GM18861 (cell line): ENCODE data around the gene IPO5.

Experiments used
- ATAC-seq: cut with Tn5 transposase; IDR thresholded peaks from one replicate; pipeline ENCODE4 v1.9.1; 2021; ENCODE audit not compliant: unreplicated experiment

IPO5 gene

DNA sequence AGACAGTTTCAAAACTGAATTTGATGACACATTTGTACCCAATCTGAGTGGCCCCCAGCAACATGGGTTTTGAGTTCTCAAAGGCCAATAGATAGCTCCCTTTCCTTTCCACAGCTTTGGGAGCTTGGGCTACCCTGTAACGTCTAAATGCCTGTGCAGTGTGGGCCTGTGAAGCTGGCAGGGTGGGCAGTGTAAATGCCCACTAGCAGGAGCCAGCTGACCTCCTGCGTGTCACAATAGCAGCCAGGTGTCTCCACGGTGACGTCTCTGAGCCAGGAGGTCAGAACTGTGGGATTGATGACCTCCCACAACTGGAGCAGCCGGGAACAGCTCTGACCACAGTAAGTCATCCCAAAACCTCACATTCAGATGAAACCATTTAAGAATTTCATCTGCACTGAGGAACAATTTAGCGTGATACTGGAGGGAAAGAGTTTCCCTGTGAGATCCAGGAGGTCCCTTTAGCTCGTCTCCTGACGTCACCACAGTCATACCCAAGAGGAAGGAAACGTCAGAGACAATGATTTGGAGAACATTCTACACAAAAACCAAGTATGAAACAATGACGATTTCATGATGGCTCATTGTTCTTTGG lies at the start of gene IPO5:
Gene IPO5 (plus strand): TSS at position 300 of the 595 bp plus-strand sequence. CDS start 23,022 bp downstream, outside the sequence.
- ATAC-seq = no peak

DNA sequence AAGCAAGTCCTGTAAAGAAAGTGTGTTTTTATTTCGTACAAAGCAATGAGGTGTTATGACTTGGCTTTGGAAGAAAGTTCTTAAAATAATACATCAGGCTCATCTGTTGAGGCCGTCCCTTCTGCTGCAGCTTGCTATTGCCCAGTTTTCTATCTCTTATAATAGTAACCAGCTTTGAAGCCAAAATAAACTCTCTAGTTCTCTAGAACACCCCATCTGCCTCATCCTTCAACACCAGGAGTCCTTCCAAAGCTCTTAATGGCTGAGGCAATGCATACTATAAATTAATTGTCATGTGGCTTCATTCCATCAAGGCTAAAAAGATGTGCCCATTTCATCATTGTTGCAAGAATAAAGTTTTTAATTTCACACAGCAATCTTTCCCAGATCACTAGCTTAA lies 49.4 kb upstream of the IPO5 start:
- ATAC-seq = no peak

DNA sequence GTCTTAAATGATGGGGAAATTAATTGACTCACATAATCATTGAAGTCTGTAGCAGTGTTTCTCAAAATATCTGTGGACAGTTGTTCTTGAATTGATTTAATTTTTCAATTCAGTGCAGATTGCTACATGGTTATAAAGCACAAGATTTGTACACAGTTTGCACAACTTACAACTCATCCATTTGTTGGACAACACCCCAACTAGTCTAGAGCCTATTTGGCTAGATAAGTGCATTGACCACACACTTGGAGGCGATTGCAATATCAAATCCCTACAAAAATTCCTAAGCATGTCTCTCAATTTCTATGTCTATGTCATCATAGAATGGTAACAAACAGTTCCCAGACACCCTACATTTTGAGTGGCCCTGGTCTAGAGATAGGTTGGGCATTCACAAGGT lies 48.0 kb upstream of the IPO5 start:
- ATAC-seq = no peak

DNA sequence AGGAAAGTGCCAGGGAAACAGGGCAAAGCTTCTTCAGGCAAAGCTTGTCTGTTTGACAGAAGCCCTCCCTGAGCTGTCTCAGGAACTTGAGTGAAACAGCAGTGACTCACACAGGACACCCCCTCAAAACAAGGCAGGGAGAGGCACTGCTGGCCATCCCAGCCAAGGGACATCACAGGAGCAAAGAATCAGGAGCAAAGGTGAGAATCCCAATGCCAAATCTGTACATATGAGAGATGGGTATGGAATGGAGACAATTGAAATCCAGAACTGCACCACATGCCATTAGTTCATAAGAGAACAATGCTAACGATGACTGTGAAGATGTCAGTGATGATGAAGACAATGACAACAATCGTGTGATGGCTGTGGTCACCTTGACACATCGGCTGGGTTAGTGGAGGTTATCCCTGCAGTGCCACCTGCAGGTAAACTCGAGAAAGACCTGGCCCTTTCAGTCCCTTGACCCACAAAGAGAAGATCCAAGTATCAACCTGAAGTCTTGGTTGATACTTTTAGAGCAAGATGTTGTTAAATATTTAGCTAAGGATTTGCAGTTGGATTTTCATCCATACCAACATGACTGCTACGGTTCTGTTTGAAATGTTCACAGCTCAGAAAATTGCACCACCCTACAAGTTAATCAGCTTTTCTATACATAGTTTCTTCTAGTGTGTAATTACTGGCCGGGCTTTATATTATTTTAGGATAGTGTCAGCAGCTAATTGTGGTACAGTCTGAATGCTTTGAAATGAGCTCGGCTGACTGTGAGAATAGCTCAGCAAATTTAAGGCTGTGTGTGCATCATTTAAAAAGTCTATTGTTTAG lies 42.0 kb upstream of the IPO5 start:
- peak; percentile 68 for ATAC-seq

DNA sequence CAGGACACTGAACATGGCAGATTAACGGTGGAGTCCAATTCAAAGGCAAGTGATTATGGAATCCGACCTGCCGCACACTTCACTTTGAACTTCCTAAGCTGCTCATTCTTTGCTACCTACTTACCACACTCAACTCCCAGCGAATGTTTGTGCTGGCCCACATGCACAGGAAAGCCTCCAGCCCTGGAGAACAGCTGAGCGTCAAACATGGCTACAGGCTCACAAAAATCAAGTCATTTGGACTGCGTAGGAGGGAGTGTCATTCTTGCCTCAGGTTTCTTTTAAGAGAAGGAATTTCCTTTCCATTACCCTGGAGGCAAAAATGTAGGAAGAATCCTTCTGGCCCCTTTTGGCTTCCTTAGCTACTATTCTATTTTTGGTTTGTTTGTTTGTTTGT lies 41.3 kb upstream of the IPO5 start:
- no peak for ATAC-seq

DNA sequence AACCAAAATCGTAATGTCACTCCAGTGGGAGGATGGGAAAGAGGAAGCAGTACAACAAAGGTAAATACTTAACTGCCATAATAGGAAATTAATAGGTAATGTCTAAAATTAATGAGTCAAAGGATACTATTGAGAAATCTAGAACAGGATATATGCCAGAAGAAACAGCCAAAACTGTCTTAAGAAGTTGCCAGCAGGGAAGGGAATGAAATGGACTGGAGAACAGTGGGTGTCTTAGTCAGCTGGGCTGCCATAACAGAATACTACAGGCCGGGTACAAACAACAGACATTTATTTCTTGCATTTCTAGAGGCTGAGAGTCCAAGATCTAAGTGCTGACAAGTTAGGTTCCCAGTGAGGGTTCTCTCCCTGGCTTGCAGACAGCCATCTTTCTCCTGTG lies 40.3 kb upstream of the IPO5 start:
- ATAC-seq = no peak

DNA sequence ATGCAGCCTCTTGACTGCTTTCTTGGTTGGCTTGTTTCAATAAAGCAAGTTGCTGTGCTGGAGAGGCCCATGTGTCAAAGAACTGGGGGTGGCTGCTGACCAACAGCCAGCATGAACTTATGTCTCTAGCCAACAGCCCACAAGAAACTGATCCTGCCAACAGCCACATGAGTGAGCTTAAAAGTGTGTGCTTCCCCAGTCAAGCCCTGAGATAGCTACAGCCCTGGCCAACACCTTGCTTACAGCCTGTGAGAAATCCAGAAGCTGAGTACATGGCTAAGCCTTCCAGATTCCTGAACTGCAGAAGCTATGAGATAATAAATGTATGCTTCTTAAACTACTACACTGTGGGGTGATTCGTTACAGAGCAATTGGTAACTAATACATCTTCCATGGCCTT lies 38.9 kb upstream of the IPO5 start:
- no peak for ATAC-seq

DNA sequence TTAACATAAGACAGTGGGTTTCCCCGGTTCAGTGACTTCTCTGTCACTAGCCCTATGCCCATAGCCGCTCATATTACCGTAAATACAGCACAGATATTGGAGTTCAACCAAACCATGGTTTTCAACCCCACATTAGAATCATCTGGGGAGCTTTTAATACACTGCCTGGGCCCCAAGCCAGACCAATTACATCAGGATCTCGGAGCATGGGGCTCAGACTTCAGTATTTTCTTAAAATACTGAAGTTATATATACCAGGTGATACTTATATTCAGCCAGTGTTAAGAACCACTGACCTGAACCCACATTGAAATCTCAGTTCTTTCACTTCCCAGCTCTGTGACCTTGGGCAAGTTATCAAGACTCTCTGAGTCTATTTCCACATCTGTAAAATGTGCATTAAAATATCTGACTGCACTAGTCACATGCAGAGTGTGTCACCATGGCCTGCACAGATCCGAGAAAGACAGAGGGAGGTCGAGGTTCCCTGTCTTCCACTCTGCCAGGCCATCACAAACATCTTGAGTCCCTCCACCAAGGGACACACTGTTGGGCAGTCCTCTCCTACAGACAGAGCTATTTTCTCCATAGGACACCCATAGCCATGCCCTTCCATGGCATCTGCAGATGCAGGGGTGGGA lies 32.2 kb upstream of the IPO5 start:
- no peak for ATAC-seq

DNA sequence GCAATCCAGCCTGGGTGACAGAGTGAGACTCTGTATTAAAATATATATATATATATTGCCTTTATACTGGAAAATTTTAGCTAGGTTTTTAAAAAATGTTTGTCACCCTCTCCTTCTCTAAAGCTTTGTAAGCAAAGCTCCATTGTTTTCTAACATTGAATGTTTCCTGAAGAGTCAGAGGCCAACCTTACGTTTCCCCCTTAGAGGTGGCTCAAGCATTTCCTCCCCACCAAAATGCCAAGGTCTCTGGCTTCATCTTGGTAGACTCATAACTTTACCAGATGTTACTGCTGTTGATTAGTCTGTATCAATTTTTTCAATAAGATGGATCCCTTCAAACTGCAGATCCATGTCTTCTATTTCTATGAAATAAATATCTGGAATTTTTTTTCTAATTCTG lies 25.2 kb upstream of the IPO5 start:
- ATAC-seq = no peak

DNA sequence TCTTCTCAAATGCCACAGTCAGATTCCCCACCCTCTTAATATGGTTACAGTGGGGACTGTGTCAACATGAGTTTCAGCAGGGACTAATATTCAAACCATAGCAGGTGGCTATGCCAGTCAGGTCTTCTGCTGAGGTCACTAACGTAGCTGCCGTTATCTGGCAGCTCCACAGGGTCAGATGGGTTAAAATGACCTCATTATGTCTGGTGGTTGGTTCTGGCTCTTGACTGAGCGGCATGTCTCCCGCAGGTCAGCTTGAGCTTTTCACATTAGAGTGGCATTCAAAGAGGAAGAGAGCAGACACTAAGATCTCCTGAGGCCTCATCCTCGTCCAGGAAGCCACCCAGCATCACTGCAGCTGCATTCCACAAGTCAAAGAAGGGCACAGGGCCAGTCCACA lies 21.4 kb upstream of the IPO5 start:
- no peak for ATAC-seq

DNA sequence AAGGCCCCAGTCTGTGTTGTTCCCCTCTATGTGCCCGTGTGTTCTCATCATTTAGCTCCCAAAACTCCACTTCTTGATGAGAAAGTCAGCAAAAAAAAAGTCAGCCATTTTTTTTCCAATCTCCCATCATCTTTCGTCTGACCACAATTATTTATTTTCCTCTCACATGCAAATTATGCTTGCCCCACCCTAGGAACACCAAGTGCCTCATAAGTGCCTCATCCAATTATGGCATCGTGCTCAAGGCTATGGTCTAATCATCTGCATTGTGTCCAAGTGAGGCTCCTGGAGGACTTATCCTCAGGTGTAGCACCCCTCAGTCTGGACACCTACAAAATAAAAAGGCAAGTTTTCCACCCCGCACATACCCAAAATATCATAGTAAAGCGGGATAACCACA lies 20.8 kb upstream of the IPO5 start:
- no peak for ATAC-seq

DNA sequence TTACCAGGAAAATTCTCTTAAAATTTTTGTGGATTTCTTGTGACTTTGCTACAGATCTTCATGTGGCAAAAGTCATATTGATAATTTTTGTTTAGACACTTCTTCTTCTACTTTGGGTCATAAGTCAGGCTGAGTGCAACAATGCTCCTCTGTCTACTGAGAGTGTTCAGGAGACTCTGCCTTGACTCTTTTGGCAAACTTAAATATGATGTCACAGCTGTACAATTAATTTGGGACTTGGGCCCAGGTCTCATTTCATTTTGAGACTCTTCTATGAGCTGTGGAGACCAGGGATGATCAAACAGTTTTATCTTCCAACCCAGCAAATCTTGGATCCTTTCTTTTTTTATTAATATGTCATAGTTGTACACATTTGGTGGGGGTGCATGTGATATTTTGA lies 19.7 kb upstream of the IPO5 start:
- no peak for ATAC-seq

DNA sequence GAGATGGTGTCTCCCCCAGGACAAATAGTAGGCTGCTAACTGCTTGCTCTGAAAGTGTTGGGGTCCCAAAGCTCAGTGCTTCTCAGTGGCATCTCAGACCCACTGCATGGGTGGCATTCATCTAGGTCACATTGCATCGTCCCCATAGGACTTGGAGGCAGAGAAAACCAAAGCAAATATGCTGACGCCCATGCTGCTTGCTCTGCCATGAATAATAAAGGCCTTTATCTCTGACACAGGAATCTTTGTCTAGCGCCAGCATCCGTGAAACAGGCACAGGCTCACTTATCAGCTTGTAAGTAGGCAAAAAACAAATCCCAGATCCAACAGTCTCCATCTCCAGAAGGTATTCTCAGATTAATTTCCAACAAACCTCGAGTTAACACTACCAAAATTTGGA lies 18.9 kb upstream of the IPO5 start:
- ATAC-seq = no peak

DNA sequence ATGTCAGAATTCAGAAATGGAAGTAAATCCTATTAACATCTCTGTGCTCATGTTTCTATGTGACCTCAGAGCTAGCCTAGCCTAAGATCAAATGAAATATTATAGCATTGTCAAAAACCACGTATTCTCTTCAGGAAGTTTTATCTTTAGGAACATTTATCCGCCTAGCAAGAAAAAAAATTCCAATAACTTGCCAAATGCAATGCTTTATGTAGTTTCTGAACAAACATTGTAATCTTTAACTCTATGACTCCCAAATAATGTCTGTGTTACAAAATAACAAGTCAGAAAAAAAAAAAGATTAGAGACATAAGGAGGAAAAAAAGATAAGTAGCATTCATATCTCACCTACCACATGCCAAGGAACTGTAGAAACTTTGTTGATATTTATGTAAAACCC lies 18.4 kb upstream of the IPO5 start:
- no peak for ATAC-seq

DNA sequence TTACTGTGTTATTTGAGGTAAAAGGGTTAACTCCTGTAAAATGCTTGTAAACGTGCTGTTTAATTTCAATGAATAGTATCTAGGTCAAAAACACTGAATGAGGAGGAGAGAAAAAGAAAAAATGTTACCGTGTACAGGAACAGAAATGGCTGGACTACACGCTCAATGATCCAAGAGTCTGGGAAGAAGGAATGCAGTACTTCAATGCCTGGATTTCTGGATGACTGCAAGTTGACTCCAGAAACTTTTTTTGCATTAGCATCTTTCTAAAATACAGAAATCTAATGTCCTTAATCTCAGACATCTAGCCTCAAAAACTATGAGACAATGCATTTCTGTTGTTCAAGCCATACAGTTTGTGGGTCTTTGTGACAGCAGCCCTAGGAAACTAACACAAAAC lies 17.4 kb upstream of the IPO5 start:
- no peak for ATAC-seq

DNA sequence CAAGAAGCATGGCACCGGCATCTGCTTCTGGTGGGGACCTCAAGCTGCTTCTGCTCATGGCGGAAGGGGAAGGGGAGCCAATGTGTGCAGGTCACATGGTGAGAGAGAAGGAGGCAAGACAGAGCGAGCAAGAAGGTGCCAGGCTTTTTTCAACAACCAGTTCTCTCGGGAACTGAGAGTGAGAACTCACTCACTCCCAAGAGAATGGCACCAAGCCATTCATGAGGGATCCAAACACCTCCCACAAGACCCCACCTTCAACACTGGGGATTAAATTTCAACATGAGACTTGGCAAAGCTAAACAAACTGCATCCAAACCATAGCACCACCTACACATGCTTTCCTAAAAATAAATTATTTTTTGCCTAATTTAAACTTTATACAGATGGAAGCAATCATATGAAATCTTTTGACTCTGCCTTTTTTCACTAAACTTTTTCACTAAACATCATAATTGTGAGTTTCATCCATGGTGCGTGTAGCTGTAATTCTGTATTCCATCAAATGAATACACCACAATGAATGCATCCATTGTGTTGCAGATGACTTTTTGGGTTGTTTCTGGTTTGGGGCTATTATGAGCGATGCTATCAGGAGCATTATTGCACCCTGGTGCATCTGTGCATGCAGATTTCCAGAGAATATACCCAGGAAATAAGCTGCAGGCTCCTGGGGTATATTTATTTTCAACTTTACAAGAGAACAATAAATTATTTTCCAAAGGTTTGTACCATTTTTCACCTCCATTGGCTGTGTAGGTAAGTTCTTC lies 14.6 kb upstream of the IPO5 start:
- no peak for ATAC-seq

DNA sequence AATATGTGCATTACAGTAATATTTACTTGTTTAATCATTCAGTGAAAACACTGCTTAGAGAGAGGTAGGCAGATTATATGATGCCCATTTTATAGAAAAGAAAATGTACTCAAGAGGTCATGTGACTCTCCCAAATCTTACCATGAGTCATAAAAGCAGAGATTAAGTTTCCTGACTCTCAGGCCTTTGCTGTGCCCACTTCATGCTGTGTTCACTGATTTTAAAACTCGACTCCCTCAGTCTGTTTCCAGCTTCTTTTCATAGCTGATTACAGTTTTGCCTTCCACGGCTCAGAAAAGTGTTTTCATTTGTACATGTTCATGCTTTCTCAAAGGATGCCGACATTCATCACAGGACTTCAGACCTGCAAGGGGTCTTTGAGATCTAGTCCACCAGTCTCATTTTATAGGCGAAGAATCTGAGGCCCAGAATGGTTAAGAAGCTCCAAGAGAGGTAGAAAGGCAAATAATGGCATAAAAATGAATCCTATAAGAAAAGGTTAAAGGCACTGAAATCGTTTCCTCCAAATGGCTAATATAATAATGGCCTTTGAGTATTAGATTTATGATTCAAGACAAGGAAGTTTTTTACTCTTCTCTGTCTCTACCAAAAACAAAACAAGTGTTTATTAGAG lies 9.0 kb upstream of the IPO5 start:
- no peak for ATAC-seq

DNA sequence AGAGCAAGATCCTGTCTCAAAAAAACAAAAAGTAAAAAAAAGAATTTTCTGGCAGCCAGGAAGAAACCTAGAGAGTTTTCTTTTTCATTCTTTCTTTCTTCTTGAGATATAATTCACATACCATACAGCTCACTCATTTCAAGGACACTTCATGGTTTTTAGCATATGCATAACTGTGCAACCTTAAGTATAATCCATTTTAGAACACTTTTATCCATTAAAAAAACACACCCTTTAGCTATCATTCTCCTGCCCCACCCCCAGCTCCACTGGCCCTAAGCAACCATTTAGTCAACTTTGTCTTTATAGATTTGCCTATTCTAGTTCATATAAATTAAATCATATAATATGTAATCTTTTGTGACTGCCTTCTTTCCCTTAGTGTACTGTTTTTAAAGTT lies 8.1 kb upstream of the IPO5 start:
- ATAC-seq = no peak

DNA sequence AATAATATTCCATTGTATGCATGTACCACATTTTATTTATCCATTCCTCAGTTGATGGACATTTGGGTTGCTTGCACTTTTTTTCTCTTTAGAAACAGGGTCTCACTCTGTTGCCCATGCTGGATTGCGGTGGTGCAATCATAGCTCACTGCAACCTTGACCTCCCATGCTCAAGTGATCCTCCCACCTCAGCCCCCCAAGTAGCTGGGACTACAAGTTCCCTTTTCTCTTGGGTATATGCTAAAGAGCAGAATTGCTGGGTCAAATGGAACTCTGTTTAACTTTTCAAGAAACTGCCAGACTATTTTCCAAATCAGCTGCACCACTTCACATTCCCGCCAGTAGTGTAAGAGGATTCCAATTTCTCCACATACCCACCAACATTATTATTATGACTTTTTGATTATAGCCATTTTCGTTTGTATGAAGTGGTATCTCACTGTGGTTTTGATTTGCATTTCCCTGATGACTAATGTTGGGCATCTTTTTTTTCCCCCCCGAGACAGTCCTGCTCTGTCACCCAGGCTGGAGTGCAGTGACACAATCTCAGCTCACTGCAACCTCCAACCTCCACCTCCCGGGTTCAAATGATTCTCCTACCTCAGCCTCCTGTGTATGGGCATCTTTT lies 7.6 kb upstream of the IPO5 start:
- no peak for ATAC-seq

DNA sequence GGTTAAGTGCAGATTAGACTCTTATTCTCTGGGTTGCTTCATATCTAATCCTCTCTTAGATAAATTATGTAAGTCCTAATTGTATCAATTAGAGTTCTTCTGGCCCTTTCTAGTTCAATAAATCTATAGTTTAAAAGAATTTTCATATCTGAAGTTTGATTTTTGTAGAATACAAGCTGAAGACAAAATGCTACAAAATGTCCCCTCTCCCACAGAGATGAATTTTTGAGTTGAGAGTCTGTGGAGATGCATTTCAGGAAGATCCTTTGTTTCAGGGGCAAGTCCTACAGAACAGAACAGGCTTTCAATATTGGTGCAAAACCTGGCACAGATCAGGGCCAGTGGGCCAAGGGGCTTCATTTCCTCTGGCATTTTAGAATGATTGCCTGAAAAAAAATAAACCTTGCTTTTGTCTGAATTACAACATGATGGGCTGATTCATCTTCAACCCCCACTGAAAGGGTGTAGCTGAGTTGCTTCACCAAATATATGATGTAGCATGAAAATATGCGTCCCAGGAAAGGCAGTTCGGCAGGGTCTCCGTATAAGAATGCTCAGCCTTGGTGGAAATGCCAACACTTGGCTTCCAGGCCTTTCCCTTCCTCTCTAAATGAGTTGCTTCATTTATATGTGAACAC lies 6.4 kb upstream of the IPO5 start:
- no peak for ATAC-seq
